Adrenal gland (tissue), 12 donors: ENCODE measurements around the gene GSK3B. TPM values are rescaled to one million over a fixed set of nuclear protein-coding genes. Genes with fewer than 3 reads are reported as not detected.

ENCODE experiments used
- DNase-seq, 7 donors: peaks; one replicate each; pipeline ENCODE4 v3.0.0-alpha.2; 2019 to 2020
- H3K27ac ChIP-seq, 5 donors: fragments of 200-600 bp; sonication (generic) in 4 of 5; 1 replicate in 3 of 5; 2 replicates in 2 of 5; pipeline versions ENCODE4 v1.5.1 to v1.8.0; 2016 to 2020; ENCODE audit warnings: mild to moderate bottlenecking in 1 of 5
- H3K27me3 ChIP-seq: fragments of 200-600 bp; 2 replicates; pipeline ENCODE4 v1.8.0; 2021
- H3K36me3 ChIP-seq, 2 donors: fragments of 200-600 bp; replicated peaks in 1 of 2; 1 replicate in 1 of 2; 2 replicates in 1 of 2; pipeline versions ENCODE4 v1.5.1 to v1.8.0; 2018 to 2022
- H3K4me1 ChIP-seq, 2 donors: fragments of 200-600 bp; replicated peaks in 1 of 2; 1 replicate in 1 of 2; 2 replicates in 1 of 2; pipeline versions ENCODE4 v1.5.1 to v1.8.0; 2018 to 2021
- H3K4me3 ChIP-seq, 4 donors: fragments of 200-600 bp; sonication (generic) in 3 of 4; one replicate each; pipeline ENCODE4 v1.5.1; 2016 to 2018
- H3K9me3 ChIP-seq, 3 donors: fragments of 200-600 bp; sonication (generic) in 1 of 3; replicated peaks in 1 of 3; 1 replicate in 2 of 3; 2 replicates in 1 of 3; pipeline versions ENCODE4 v1.5.1 to v1.8.0; 2016 to 2021
- POLR2A ChIP-seq, 2 donors: fragments of 450-650 bp; IDR thresholded peaks; one replicate each; pipeline ENCODE4 v1.6.1; 2017; ENCODE audit warnings: antibody characterized with exemption in 2 of 2, mild to moderate bottlenecking in 2 of 2, moderate library complexity in 1 of 2
- WGBS, 4 donors: extraction: QIAGEN DNeasy Blood & Tissue Kit in 2 of 4; methylation state at CpG; one replicate each; pipeline versions ENCODE4 v1.1.5 to v1.1.7; 2013 to 2017; 5-methylcytosine and 5-hydroxymethylcytosine counted together
- intact Hi-C, 2 donors: fragments of 100-400 bp; cut with DNase I; formaldehyde crosslinking; loops; one replicate each; pipeline versions ENCODE4 v1.14.1 to v1.15.0; 2022 to 2023
- polyA plus RNA-seq, 3 donors: library from polyadenylated mRNA; stranded (reverse); fragments of 200-250 nt in 2 of 3; fragments of 350-450 nt in 1 of 3; fragmentation: Illumina TruSeq in 1 of 3; extraction: RNeasy Lipid Tissue Mini Kit (QIAGEN cat#74804) in 1 of 3; gene quantifications; one replicate each; pipeline ENCODE4 v1.2.3, GENCODE V29; 2013 to 2014
- total RNA-seq, 9 donors: library from RNA; depleted of rRNA in 4 of 9; stranded (reverse); fragments of >200 nt in 4 of 9; fragments of 120-200 nt in 1 of 9; fragmentation: NEBNext Ultra II Directional in 1 of 9; extraction: Animal tissue kit (Norgen Biotek cat#: 25700) in 1 of 9; gene quantifications; one replicate each; pipeline versions ENCODE4 v1.1.0 to v1.2.4, GENCODE V29; 2013 to 2023
- TF ChIP-seq, protein P1 (sequence below), 6 experiments: fragments of 450-650 bp in 4 of 6; fragments of 200-600 bp in 2 of 6; sonication (generic) in 1 of 6; IDR thresholded peaks; 1 replicate in 5 of 6; 2 replicates in 1 of 6; pipeline versions ENCODE4 v1.5.1 to v1.8.0; 2016 to 2021; ENCODE audit warnings: antibody characterized with exemption in 6 of 6, mild to moderate bottlenecking in 2 of 6, moderate library complexity in 1 of 6
- donor health status: healthy with polysubstance abuse.
- donor health status: Bipolar disorder and iron deficiency.
- donor health status: DM: yes; HTN: yes; CAD: no.
- donor health status: DM: no; HTN: no; CAD: no.
- donor health status: DM: no; HTN: no; CAD: no.
- donor health status: DM: yes; HTN: yes; CAD: no.

GSK3B gene
- total and polyA plus RNA-seq, 12 donors: 10.0 to 63.7 (median 44.8) TPM

DNA sequence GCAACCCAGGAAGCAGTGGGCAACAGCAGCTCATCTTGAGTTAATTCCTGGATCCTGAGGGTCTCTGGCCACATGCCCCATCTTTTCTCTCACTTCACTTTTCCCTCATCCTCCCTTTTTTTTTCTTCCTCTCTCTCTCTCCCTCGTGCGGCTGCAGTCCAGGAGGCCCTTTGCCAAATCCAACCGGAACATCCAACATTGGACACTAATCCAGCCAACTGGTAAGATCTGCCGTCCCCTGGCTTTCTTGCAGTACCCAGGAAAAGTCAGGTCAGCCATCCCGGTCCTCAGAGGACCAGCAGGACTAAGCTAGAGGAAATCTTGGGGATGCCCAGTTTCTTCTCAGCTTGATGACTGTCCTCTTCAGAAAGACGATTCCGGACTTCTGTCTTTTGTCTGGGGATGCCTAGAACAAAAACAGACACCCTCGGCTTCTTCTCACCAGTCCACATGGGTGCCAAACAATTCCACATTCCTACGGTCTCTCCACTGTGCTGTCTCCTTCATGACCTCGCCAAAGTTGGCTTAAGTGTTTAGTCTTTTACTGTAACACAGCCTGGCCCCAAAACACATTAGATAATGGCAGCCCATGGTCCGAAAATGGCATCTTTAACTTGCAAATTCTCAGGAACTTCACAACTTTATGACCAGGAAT lies 115.6 kb downstream of the GSK3B start:
- WGBS, 4 donors: 93 to 96% (median 94%) methylated on average over 11 of the region's 11 CpGs
- Histone ChIP-seq H3K27me3 (no peaks in the 10 kb centered on the region), H3K4me1 (no peaks in the 10 kb centered on the region), H3K27ac (no peak overlapping the region), H3K4me3 (no peak overlapping the region), H3K36me3 (no peaks in the 10 kb centered on the region), H3K9me3 (no peaks in the 10 kb centered on the region)
- TF ChIP-seq POLR2A (IDR thresholded peaks at IDR 0.05): no peak
- TF ChIP-seq, protein P1, sequence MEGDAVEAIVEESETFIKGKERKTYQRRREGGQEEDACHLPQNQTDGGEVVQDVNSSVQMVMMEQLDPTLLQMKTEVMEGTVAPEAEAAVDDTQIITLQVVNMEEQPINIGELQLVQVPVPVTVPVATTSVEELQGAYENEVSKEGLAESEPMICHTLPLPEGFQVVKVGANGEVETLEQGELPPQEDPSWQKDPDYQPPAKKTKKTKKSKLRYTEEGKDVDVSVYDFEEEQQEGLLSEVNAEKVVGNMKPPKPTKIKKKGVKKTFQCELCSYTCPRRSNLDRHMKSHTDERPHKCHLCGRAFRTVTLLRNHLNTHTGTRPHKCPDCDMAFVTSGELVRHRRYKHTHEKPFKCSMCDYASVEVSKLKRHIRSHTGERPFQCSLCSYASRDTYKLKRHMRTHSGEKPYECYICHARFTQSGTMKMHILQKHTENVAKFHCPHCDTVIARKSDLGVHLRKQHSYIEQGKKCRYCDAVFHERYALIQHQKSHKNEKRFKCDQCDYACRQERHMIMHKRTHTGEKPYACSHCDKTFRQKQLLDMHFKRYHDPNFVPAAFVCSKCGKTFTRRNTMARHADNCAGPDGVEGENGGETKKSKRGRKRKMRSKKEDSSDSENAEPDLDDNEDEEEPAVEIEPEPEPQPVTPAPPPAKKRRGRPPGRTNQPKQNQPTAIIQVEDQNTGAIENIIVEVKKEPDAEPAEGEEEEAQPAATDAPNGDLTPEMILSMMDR (IDR thresholded peaks at IDR 0.05): no peak
- DNase-seq: no peak
- intact Hi-C loops: no loop called here

DNA sequence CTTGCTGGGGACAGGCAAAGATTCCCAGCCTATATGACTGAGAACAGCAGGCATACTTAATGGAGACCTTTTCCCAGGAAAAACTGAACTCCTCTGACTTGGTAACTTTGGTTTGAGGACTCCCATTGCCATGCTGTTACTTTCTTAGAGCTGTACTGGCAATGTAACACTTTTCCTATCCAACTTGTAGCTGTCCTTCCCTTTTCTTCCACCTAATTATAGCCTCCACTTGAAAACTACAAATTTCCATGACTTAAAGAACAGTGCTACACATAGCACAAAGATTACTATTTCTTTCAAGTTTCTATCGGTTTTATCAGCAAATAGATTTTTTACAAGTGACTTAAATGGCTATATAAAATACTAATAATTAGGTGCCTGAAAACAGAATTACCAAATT lies 116.9 kb downstream of the GSK3B start:
- Histone ChIP-seq H3K4me3 (no peak overlapping the region), H3K27me3 (no peaks in the 10 kb centered on the region), H3K4me1 (peaks cover 0 to 7% of the 10 kb centered on the region in 2 donors), H3K27ac (no peak overlapping the region), H3K36me3 (no peaks in the 10 kb centered on the region), H3K9me3 (no peaks in the 10 kb centered on the region)
- intact Hi-C loops: no loop called here
- no peak for TF ChIP-seq POLR2A (IDR thresholded peaks at IDR 0.05)
- TF ChIP-seq, protein P1 (IDR thresholded peaks at IDR 0.05): no peak
- no peak for DNase-seq
- 76 to 88% (median 82%) methylated on average over 1 of the region's 1 CpG for WGBS, 4 donors

DNA sequence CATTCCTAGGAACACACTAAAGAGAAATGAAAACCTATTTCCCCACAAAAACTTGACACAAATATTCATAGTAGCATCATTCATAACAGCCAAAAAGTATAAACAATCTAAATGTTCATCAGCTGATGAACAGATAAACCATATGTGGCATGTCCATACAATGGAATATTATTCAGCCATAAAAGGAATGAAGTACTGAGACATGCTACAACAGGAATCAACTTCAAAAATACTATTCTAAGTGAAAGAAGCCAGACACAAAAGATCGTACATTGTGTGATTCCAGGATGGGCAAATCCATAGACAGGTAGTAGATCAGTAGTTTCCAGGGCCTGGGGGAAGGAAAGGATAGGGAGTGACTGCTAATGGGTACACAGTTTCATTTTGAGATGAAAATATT lies 118.0 kb downstream of the GSK3B start:
- Histone ChIP-seq H3K27me3 (no peaks in the 10 kb centered on the region), H3K27ac (no peak overlapping the region), H3K9me3 (no peaks in the 10 kb centered on the region), H3K4me1 (peaks cover 0 to 7% of the 10 kb centered on the region in 2 donors), H3K4me3 (no peak overlapping the region), H3K36me3 (no peaks in the 10 kb centered on the region)
- intact Hi-C loops: no loop called here
- WGBS, 4 donors: 96 to 100% (median 99%) methylated on average over 1 of the region's 1 CpG
- DNase-seq: no peak
- TF ChIP-seq POLR2A (IDR thresholded peaks at IDR 0.05): no peak
- TF ChIP-seq, protein P1 (IDR thresholded peaks at IDR 0.05): no peak

DNA sequence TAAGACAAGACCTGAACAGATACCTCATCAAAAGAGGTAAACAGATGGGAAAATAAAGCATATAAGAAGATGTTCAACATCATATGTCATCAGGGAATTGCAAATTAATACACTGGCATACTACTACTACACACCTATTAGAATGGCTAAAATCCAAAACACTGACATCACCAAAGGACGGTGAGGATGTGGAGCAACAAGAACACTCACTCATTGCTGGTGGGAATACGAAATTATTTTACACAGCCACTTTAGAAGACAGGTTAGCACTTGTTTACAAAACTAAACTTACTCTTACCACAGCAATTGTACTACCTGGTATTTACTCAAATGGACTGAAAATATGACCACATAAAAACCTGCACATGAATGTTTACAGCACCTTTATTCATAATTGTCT lies 119.6 kb downstream of the GSK3B start:
- no peaks in the 10 kb centered on the region for H3K27me3 ChIP-seq
- no peaks in the 10 kb centered on the region for H3K9me3 ChIP-seq
- intact Hi-C loops: no loop called here
- no peak for DNase-seq
- no peaks in the 10 kb centered on the region for H3K36me3 ChIP-seq
- no peak for TF ChIP-seq POLR2A (IDR thresholded peaks at IDR 0.05)
- TF ChIP-seq, protein P1 (IDR thresholded peaks at IDR 0.05): no peak
- no peak overlapping the region for H3K4me3 ChIP-seq
- no peak overlapping the region for H3K27ac ChIP-seq
- 52 to 93% (median 84%) methylated on average over 2 of the region's 2 CpGs for WGBS, 4 donors
- peaks cover 0 to 7% of the 10 kb centered on the region in 2 donors for H3K4me1 ChIP-seq
